GM23248 (cell line): ENCODE data around the gene ZNF717. TPM values are rescaled to one million over a fixed set of nuclear protein-coding genes. Genes with fewer than 3 reads are reported as not detected.
"Not testable (repeated sequence)": the region's sequence is repeated elsewhere in the genome, so short reads cannot be mapped to it uniquely, and the experiment has no call there.

ENCODE experiments used
- DNase-seq: peaks from one replicate; pipeline ENCODE4 v3.0.0-alpha.2; 2015
- H2AFZ ChIP-seq: fragments of 200-600 bp; sonication (generic); 2 replicates; pipeline ENCODE4 v1.6.1; 2016; ENCODE audit warnings: antibody characterized with exemption
- H3F3A ChIP-seq: fragments of 200-600 bp; sonication (generic); 2 replicates; pipeline ENCODE4 v1.6.1; 2016; ENCODE audit warnings: mild to moderate bottlenecking, antibody characterized with exemption, mixed run types; ENCODE audit not compliant: insufficient read depth
- H3K27ac ChIP-seq: fragments of 200-600 bp; sonication (generic); 2 replicates; pipeline ENCODE4 v1.5.1; 2016; ENCODE audit warnings: mild to moderate bottlenecking
- H3K27me3 ChIP-seq: fragments of 200-600 bp; sonication (generic); replicated peaks from 2 replicates; pipeline ENCODE4 v1.6.1; 2016; ENCODE audit warnings: mild to moderate bottlenecking; ENCODE audit not compliant: insufficient read depth
- H3K36me3 ChIP-seq: fragments of 200-600 bp; sonication (generic); 2 replicates; pipeline ENCODE4 v1.6.1; 2016; ENCODE audit warnings: low read depth, mild to moderate bottlenecking
- H3K4me1 ChIP-seq: fragments of 200-600 bp; sonication (generic); 2 replicates; pipeline ENCODE4 v1.6.1; 2016; ENCODE audit warnings: mild to moderate bottlenecking; ENCODE audit not compliant: insufficient read depth
- H3K4me2 ChIP-seq: fragments of 200-600 bp; sonication (generic); one replicate; pipeline ENCODE4 v1.6.1; 2016; ENCODE audit warnings: mild to moderate bottlenecking; ENCODE audit not compliant: unreplicated experiment
- H3K4me3 ChIP-seq: fragments of 200-600 bp; sonication (generic); 2 replicates; pipeline ENCODE4 v1.5.1; 2016; ENCODE audit warnings: mild to moderate bottlenecking
- H3K79me2 ChIP-seq: fragments of 200-600 bp; sonication (generic); 2 replicates; pipeline ENCODE4 v1.6.1; 2016; ENCODE audit warnings: mild to moderate bottlenecking; ENCODE audit not compliant: insufficient read depth
- H3K9ac ChIP-seq: fragments of 200-600 bp; sonication (generic); 2 replicates; pipeline ENCODE4 v1.6.1; 2016; ENCODE audit warnings: mild to moderate bottlenecking
- H3K9me2 ChIP-seq: fragments of 200-600 bp; sonication (generic); 2 replicates; pipeline ENCODE4 v1.6.1; 2016; ENCODE audit warnings: mixed run types, mild to moderate bottlenecking, moderate library complexity; ENCODE audit not compliant: insufficient read depth
- H3K9me3 ChIP-seq: fragments of 200-600 bp; sonication (generic); one replicate; pipeline ENCODE4 v1.6.1; 2017; ENCODE audit warnings: low read depth
- H4K20me1 ChIP-seq: fragments of 200-600 bp; sonication (generic); 2 replicates; pipeline ENCODE4 v1.6.0; 2016; ENCODE audit not compliant: insufficient read depth
- EZH2 ChIP-seq: fragments of 200-600 bp; sonication (generic); IDR thresholded peaks from 2 replicates; pipeline ENCODE4 v1.6.1; 2018; ENCODE audit warnings: antibody characterized with exemption, mild to moderate bottlenecking; ENCODE audit not compliant: insufficient read depth, poor library complexity, severe bottlenecking
- EZH2phosphoT487 ChIP-seq: fragments of 200-600 bp; sonication (generic); IDR thresholded peaks from 2 replicates; pipeline ENCODE4 v1.6.1; 2018; ENCODE audit warnings: antibody characterized with exemption, moderate library complexity, mild to moderate bottlenecking, low read depth; ENCODE audit not compliant: insufficient read depth
- WGBS, 2 experiments: methylation state at CpG; one replicate each; pipeline ENCODE4 v1.1.6; 2015 to 2017; ENCODE audit warnings: low lambda C conversion rate in 2 of 2, low coverage in 1 of 2; ENCODE audit errors: missing lambda C conversion rate in 2 of 2; 5-methylcytosine and 5-hydroxymethylcytosine counted together
- in situ Hi-C: fragments of 300-500 bp; cut with MboI; formaldehyde crosslinking; loops from 2 replicates; pipeline ENCODE4 v1.15.0; 2020
- polyA plus RNA-seq: library from polyadenylated mRNA; unstranded; fragments of >200 nt; fragmentation: Nextera tagmentation; extraction: Ambion mirVana; gene quantifications from 2 replicates; pipeline ENCODE4 v1.2.1, GENCODE V29; 2016
- total RNA-seq: library from RNA; depleted of rRNA; stranded (reverse); fragments of >200 nt; shearing (Covaris generic); gene quantifications from 2 replicates; pipeline ENCODE4 v1.2.3, GENCODE V29; 2014

Gene ZNF717
- total and polyA plus RNA-seq, 2 experiments from 2014 or later = 5.8 to 6.7 TPM

- Histone ChIP-seq H3K9ac (no peak overlapping the region), H3K4me2 (no peak overlapping the region), H3K79me2 (no peaks in the 10 kb centered on the region), H2AFZ (no peak overlapping the region), H4K20me1 (no peaks in the 10 kb centered on the region), H3K4me3 (no peak overlapping the region), H3K9me2 (no peaks in the 10 kb centered on the region), H3K27ac (no peak overlapping the region), H3K4me1 (peaks cover 29% of the 10 kb centered on the region), H3K36me3 (no peaks in the 10 kb centered on the region), H3K9me3 (no peaks in the 10 kb centered on the region), H3F3A (peaks cover 27% of the 10 kb centered on the region), H3K27me3 (no peaks in the 10 kb centered on the region)
- in situ Hi-C loops = loop anchor here (25.0 kb wide), 1 partner anchor 773 kb away; no protein-coding TSS in a partner anchor
- 71 to 76% methylated on average over 3 of the region's 3 CpGs for WGBS, 2 experiments
- no peak for DNase-seq
- TF ChIP-seq EZH2 (no peak), EZH2phosphoT487 (no peak)
These were observed 29.4 kb upstream of the ZNF717 start for GRCh38 chr3:75814797-75815196.

- TF ChIP-seq EZH2phosphoT487 (no peak), EZH2 (no peak)
- no peak overlapping the region for H3K27ac ChIP-seq
- H3K36me3 ChIP-seq = no peaks in the 10 kb centered on the region
- WGBS, 2 experiments = 96 to 97% methylated on average over 16 of the region's 16 CpGs
- H3F3A ChIP-seq = no peaks in the 10 kb centered on the region
- DNase-seq = no peak
- H3K27me3 ChIP-seq = no peaks in the 10 kb centered on the region
- 0 out of 2 replicates have a peak, but pooled peaks cover 4% of the 10 kb centered on the region for H3K4me1 ChIP-seq
- no peaks in the 10 kb centered on the region for H3K9me3 ChIP-seq
- H3K9ac ChIP-seq = no peak overlapping the region
- no peak overlapping the region for H2AFZ ChIP-seq
- H3K79me2 ChIP-seq = peaks cover 30% of the 10 kb centered on the region
- no peak overlapping the region for H3K4me3 ChIP-seq
- H3K4me2 ChIP-seq = no peak overlapping the region
- no peaks in the 10 kb centered on the region for H4K20me1 ChIP-seq
- in situ Hi-C loops = no loop called here
- H3K9me2 ChIP-seq = no peaks in the 10 kb centered on the region
These were observed 2.8 kb downstream of the ZNF717 start for GRCh38 chr3:75782506-75782905.

- H3K9me3 ChIP-seq = no peaks in the 10 kb centered on the region
- 0 out of 2 replicates have a peak, but pooled peaks cover 4% of the 10 kb centered on the region for H3K4me1 ChIP-seq
- no peak overlapping the region for H3K27ac ChIP-seq
- WGBS, 2 experiments = 91 to 92% methylated on average over 7 of the region's 7 CpGs
- no peaks in the 10 kb centered on the region for H3K36me3 ChIP-seq
- H3F3A ChIP-seq = no peaks in the 10 kb centered on the region
- in situ Hi-C loops = no loop called here
- no peak for TF ChIP-seq EZH2
- TF ChIP-seq EZH2phosphoT487 = no peak
- H3K4me2 ChIP-seq = no peak overlapping the region
- H3K4me3 ChIP-seq = no peak overlapping the region
- no peaks in the 10 kb centered on the region for H3K27me3 ChIP-seq
- no peak overlapping the region for H2AFZ ChIP-seq
- no peaks in the 10 kb centered on the region for H3K9me2 ChIP-seq
- peaks cover 43% of the 10 kb centered on the region for H3K79me2 ChIP-seq
- no peak for DNase-seq
- H4K20me1 ChIP-seq = no peaks in the 10 kb centered on the region
- H3K9ac ChIP-seq = no peak overlapping the region
These were observed 4.1 kb downstream of the ZNF717 start for GRCh38 chr3:75781079-75781745.

GRCh38 chr3:75777742-75778141 lies 7.6 kb downstream of the ZNF717 start:
- H3K4me1 ChIP-seq, H3K27me3 ChIP-seq, H3K27ac ChIP-seq, H3K9ac ChIP-seq, H3K4me3 ChIP-seq, H3K4me2 ChIP-seq, DNase-seq, H4K20me1 ChIP-seq, in situ Hi-C loops, H2AFZ ChIP-seq, H3K36me3 ChIP-seq, H3F3A ChIP-seq, H3K9me2 ChIP-seq, H3K9me3 ChIP-seq: not testable (repeated sequence)
- H3K79me2 ChIP-seq = peaks cover 50% of the 10 kb centered on the region
- 95 to 97% methylated on average over 11 of the region's 11 CpGs for WGBS, 2 experiments

- H3F3A ChIP-seq, H3K4me2 ChIP-seq, H3K9me2 ChIP-seq, in situ Hi-C loops, H2AFZ ChIP-seq, H3K4me3 ChIP-seq, H3K9me3 ChIP-seq, H3K36me3 ChIP-seq, H3K27me3 ChIP-seq, H3K4me1 ChIP-seq, DNase-seq, H4K20me1 ChIP-seq, H3K27ac ChIP-seq, H3K9ac ChIP-seq: not testable (repeated sequence)
- WGBS, 2 experiments = 84 to 85% methylated on average over 10 of the region's 10 CpGs
- peaks cover 27% of the 10 kb centered on the region for H3K79me2 ChIP-seq
These were observed 13.7 kb downstream of the ZNF717 start for GRCh38 chr3:75771631-75772030.
